Loucy (cell line): Measurements from ENCODE around the gene LRBA.
"Not testable (repeated sequence)": the region's sequence is repeated elsewhere in the genome, so short reads cannot be mapped to it uniquely, and the experiment has no call there.

Experiments used
- H2AFZ ChIP-seq: fragments of 200-600 bp; sonication (generic); 2 replicates; pipeline ENCODE4 v1.6.0; 2016; ENCODE audit warnings: antibody characterized with exemption, mild to moderate bottlenecking, low read length, moderate library complexity
- H3F3A ChIP-seq: fragments of 200-600 bp; 2 replicates; pipeline ENCODE4 v1.6.0; 2016; ENCODE audit warnings: antibody characterized with exemption, low read depth, mild to moderate bottlenecking
- H3K27me3 ChIP-seq: fragments of 200-600 bp; sonication (generic); 2 replicates; pipeline ENCODE4 v1.6.1; 2014; ENCODE audit warnings: low read length, mild to moderate bottlenecking; ENCODE audit not compliant: insufficient read depth, poor library complexity, severe bottlenecking
- H3K36me3 ChIP-seq: fragments of 200-600 bp; sonication (generic); 2 replicates; pipeline ENCODE4 v1.6.1; 2016; ENCODE audit warnings: low read length; ENCODE audit not compliant: insufficient read depth
- H3K4me1 ChIP-seq: fragments of 200-600 bp; sonication (generic); 2 replicates; pipeline ENCODE4 v1.5.1; 2014; ENCODE audit warnings: low read length, mild to moderate bottlenecking; ENCODE audit not compliant: insufficient read depth, poor library complexity, severe bottlenecking
- H3K4me2 ChIP-seq: fragments of 200-600 bp; sonication (generic); 2 replicates; pipeline ENCODE4 v1.6.0; 2014; ENCODE audit warnings: antibody characterized with exemption, low read length, low read depth, mild to moderate bottlenecking; ENCODE audit not compliant: poor library complexity, severe bottlenecking
- H3K4me3 ChIP-seq: fragments of 200-600 bp; sonication (generic); 2 replicates; pipeline ENCODE4 v1.5.1; 2014; ENCODE audit warnings: low read length, mild to moderate bottlenecking, mixed read lengths; ENCODE audit not compliant: poor library complexity, severe bottlenecking
- H3K79me2 ChIP-seq: fragments of 200-600 bp; sonication (generic); 2 replicates; pipeline ENCODE4 v1.6.1; 2014; ENCODE audit warnings: low read length; ENCODE audit not compliant: insufficient read depth
- H3K9ac ChIP-seq: fragments of 200-600 bp; sonication (generic); 2 replicates; pipeline ENCODE4 v1.6.0; 2014; ENCODE audit warnings: mild to moderate bottlenecking, low read depth, low read length, moderate library complexity; ENCODE audit not compliant: poor library complexity, severe bottlenecking
- H3K9me2 ChIP-seq: fragments of 200-600 bp; sonication (generic); replicated peaks from 2 replicates; pipeline ENCODE4 v1.6.1; 2016; ENCODE audit warnings: low read depth, low read length, mixed read lengths
- H3K9me3 ChIP-seq: fragments of 200-600 bp; sonication (generic); 2 replicates; pipeline ENCODE4 v1.6.1; 2014; ENCODE audit warnings: mild to moderate bottlenecking, antibody characterized with exemption, low read length, low read depth; ENCODE audit not compliant: insufficient read depth
- H4K20me1 ChIP-seq: fragments of 200-600 bp; sonication (generic); 2 replicates; pipeline ENCODE4 v1.6.0; 2014; ENCODE audit warnings: antibody characterized with exemption, low read length, mild to moderate bottlenecking; ENCODE audit not compliant: insufficient read depth, poor library complexity, severe bottlenecking
- EZH2phosphoT487 ChIP-seq: fragments of 200-600 bp; IDR thresholded peaks from 2 replicates; pipeline ENCODE4 v1.6.1; 2018; ENCODE audit warnings: antibody characterized with exemption, mild to moderate bottlenecking, moderate library complexity, borderline replicate concordance
- TF ChIP-seq, protein P1 (sequence below): fragments of 200-600 bp; sonication (generic); conservative IDR thresholded peaks from 2 replicates; pipeline ENCODE4 v1.5.1; 2014; ENCODE audit warnings: mild to moderate bottlenecking, antibody characterized with exemption, low read length

The LRBA gene

DNA sequence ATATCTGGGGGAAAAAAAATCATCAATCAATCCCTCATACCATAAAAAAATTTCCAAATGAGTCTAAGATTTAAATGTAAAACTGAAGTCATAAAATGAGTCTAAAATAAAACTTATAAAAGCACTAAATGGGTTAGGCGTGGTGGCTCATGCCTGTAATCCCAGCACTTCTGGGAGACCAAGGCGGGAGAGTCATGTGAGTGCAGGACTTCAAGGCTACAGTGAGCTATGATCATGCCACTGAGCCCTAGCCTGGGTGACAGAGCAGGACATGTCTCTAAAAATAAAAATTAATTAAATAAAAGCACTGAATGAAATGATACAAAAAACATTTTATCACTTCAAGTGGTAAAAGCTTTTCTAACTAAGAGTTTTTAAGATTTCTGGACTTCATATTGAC, 83.3 kb downstream of the LRBA start:
- H2AFZ ChIP-seq: no peak overlapping the region
- no peak overlapping the region for H3K4me2 ChIP-seq
- peaks cover 7% of the 10 kb centered on the region for H4K20me1 ChIP-seq
- H3K9ac ChIP-seq: no peak overlapping the region
- peaks cover 9% of the 10 kb centered on the region; the same call in 1 of the 2 replicates for H3K36me3 ChIP-seq
- TF ChIP-seq, protein P1, sequence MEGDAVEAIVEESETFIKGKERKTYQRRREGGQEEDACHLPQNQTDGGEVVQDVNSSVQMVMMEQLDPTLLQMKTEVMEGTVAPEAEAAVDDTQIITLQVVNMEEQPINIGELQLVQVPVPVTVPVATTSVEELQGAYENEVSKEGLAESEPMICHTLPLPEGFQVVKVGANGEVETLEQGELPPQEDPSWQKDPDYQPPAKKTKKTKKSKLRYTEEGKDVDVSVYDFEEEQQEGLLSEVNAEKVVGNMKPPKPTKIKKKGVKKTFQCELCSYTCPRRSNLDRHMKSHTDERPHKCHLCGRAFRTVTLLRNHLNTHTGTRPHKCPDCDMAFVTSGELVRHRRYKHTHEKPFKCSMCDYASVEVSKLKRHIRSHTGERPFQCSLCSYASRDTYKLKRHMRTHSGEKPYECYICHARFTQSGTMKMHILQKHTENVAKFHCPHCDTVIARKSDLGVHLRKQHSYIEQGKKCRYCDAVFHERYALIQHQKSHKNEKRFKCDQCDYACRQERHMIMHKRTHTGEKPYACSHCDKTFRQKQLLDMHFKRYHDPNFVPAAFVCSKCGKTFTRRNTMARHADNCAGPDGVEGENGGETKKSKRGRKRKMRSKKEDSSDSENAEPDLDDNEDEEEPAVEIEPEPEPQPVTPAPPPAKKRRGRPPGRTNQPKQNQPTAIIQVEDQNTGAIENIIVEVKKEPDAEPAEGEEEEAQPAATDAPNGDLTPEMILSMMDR: no peak
- TF ChIP-seq EZH2phosphoT487: no peak
- peaks cover 31% of the 10 kb centered on the region for H3K79me2 ChIP-seq
- H3K9me2 ChIP-seq: no peaks in the 10 kb centered on the region
- no peaks in the 10 kb centered on the region for H3F3A ChIP-seq
- no peaks in the 10 kb centered on the region for H3K9me3 ChIP-seq
- H3K27me3 ChIP-seq: no peaks in the 10 kb centered on the region
- no peak overlapping the region for H3K4me3 ChIP-seq
- no peaks in the 10 kb centered on the region for H3K4me1 ChIP-seq

DNA sequence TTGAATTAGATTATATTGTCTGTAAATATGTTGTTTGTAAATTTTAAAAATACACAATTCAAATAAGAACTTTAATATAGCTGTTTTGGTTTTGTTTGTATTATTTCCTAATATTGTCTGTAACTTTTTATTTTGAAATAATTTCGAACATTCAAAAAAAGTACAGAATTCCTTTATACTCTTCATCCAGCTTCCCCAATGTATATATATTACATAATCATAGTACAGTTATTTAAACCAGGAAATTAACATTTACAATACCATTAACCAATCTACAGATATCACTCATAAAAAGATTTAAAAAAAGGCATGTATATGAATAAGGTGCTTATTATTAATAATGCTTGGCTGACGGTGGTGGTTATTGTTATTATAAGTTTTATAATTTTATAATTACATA, 84.1 kb downstream of the LRBA start:
- no peak overlapping the region for H2AFZ ChIP-seq
- H3K9me2 ChIP-seq: no peaks in the 10 kb centered on the region
- H3K36me3 ChIP-seq: peaks cover 11% of the 10 kb centered on the region; the same call in 1 of the 2 replicates
- H3K4me2 ChIP-seq: no peak overlapping the region
- TF ChIP-seq, protein P1: no peak
- no peak for TF ChIP-seq EZH2phosphoT487
- H3K4me1 ChIP-seq: no peaks in the 10 kb centered on the region
- no peaks in the 10 kb centered on the region for H3K9me3 ChIP-seq
- H3K27me3 ChIP-seq: no peaks in the 10 kb centered on the region
- no peak overlapping the region for H3K9ac ChIP-seq
- H3K4me3 ChIP-seq: no peak overlapping the region
- peaks cover 29% of the 10 kb centered on the region for H3K79me2 ChIP-seq
- peaks cover 7% of the 10 kb centered on the region for H4K20me1 ChIP-seq
- H3F3A ChIP-seq: no peaks in the 10 kb centered on the region

DNA sequence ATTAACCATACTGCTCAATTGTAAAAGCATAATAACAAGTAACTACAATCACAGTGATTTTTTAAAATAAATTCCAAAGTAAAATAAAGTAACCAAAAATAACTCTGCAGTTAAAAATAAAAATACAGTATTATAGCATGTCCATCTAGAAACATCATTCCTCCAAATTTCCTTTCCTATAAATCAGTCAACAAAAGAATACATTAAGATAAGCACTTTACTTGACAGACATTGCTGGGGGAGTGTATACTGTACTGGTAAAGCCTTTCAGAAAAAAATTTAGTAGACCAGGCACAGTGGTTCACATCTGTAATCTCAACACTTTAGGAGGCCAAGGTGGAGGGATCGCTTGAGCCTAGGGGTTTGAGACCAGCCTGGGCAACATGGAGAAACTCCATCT, 91.1 kb downstream of the LRBA start:
- no peak overlapping the region for H3K4me3 ChIP-seq
- peaks cover 3% of the 10 kb centered on the region for H4K20me1 ChIP-seq
- H3K9me2 ChIP-seq: no peaks in the 10 kb centered on the region
- H3F3A ChIP-seq: no peaks in the 10 kb centered on the region
- H2AFZ ChIP-seq: no peak overlapping the region
- no peaks in the 10 kb centered on the region for H3K4me1 ChIP-seq
- no peak overlapping the region for H3K4me2 ChIP-seq
- H3K27me3 ChIP-seq: no peaks in the 10 kb centered on the region
- TF ChIP-seq, protein P1: no peak
- TF ChIP-seq EZH2phosphoT487: no peak
- no peaks in the 10 kb centered on the region for H3K79me2 ChIP-seq
- H3K9me3 ChIP-seq: no peaks in the 10 kb centered on the region
- no peak overlapping the region for H3K9ac ChIP-seq
- H3K36me3 ChIP-seq: peaks cover 52% of the 10 kb centered on the region; the same call in 1 of the 2 replicates

DNA sequence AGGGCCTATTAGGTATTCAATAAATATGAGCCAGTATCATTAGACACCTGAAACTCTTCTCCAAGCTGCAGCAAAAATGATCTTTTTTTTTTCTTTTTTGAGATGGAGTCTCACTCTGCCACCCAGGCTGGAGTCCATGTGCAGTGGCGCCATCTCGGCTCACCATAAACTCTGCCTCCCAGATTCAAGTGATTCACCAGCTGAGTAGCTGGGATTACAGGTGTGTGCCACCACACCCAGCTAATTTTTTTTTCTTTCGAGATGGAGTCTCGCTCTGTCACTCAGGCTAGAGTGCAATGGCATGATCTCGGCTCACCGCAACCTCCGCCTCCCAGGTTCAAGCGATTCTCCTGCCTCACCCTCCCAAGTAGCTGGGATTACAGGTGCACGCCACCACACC, 93.6 kb downstream of the LRBA start:
- H3K9me3 ChIP-seq, H3K9ac ChIP-seq, H3F3A ChIP-seq, H3K4me1 ChIP-seq, H3K4me3 ChIP-seq, H2AFZ ChIP-seq, H3K4me2 ChIP-seq, H4K20me1 ChIP-seq, H3K27me3 ChIP-seq, H3K9me2 ChIP-seq, H3K79me2 ChIP-seq: not testable (repeated sequence)
- H3K36me3 ChIP-seq: peaks cover 64% of the 10 kb centered on the region; the same call in 1 of the 2 replicates

DNA sequence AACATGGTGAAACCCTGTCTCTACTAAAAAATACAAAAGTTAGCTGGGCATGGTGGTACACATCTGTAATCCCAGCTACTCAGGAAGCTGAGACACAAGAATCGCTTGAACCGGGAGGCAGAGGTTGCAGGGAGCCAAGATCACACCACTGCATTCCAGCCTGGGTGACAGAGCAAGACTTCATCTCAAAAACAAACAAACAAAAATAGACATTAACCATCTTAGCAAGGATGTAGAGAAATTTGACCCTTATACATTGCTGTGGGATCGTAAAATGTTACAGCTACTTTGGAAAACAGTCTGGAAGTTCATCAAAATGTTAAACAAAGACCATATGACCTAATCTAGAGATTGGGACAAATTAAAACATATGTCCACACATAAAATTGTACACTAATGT, 96.5 kb downstream of the LRBA start:
- H3K4me2 ChIP-seq, H3K9me2 ChIP-seq: not testable (repeated sequence)
- H3K36me3 ChIP-seq: peaks cover 72% of the 10 kb centered on the region

More for the DNA sequence above, 96.5 kb downstream of the LRBA start:
- H3K4me1 ChIP-seq, H4K20me1 ChIP-seq, H3K4me3 ChIP-seq, H2AFZ ChIP-seq, H3K9me3 ChIP-seq, H3K27me3 ChIP-seq, H3K9ac ChIP-seq, H3K79me2 ChIP-seq, H3F3A ChIP-seq: not testable (repeated sequence)
